Central memory CD8-positive, alpha-beta T cell (primary cell): ENCODE data around the gene GLT8D2.

Experiments used
- ATAC-seq: fragments of 150-1000 bp; cut with Tn5 transposase; replicated peaks from 2 replicates; pipeline ENCODE4 v1.10.0; 2022; ENCODE audit warnings: mild to moderate bottlenecking, moderate FRiP score, moderate number of reproducible peaks; ENCODE audit not compliant: poor library complexity, severe bottlenecking; ENCODE audit errors: extremely low read depth
- DNase-seq, 2 donors: peaks; one replicate each; pipeline ENCODE4 v3.0.0; 2021; ENCODE audit warnings: low spot score in 2 of 2
- H3K27ac Mint-ChIP-seq: one replicate; pipeline ENCODE4 v1.8.0; 2022; ENCODE audit warnings: low read depth, mild to moderate bottlenecking, moderate library complexity, mixed read lengths
- H3K27me3 Mint-ChIP-seq: one replicate; pipeline ENCODE4 v1.8.0; 2022; ENCODE audit warnings: mixed read lengths
- H3K36me3 Mint-ChIP-seq: one replicate; pipeline ENCODE4 v1.8.0; 2022; ENCODE audit warnings: mild to moderate bottlenecking, moderate library complexity, mixed read lengths; ENCODE audit not compliant: insufficient read depth
- H3K4me1 Mint-ChIP-seq: one replicate; pipeline ENCODE4 v1.8.0; 2022; ENCODE audit warnings: mixed read lengths
- H3K4me3 Mint-ChIP-seq: one replicate; pipeline ENCODE4 v1.8.0; 2022; ENCODE audit warnings: mild to moderate bottlenecking, moderate library complexity, mixed read lengths
- H3K9me3 Mint-ChIP-seq: one replicate; pipeline ENCODE4 v1.8.0; 2022; ENCODE audit warnings: mixed read lengths

GLT8D2 gene

DNA sequence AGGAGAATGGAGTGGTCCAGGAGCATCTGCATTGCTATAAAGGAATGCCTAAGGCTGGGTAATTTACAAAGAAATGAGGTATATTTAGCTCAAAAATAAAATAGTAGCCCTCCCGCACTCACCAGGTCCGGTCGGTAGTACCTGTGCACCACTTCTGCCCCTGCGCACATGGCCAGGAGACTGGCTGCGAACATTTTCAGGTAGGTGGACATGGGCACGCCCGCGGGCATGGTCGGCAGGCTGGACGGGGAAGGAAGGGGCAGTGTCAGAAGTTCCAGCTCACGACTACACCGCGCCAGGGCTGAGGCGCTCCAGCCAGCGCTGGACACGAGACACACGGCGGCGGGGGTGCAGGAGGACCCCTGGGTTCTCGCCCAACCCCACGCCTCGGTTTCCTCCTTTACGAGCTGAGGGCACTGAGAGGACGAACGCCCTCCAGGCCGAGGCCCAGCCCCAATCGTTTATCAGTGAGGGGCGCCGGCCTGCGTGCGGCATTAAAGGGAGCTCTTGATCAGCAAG lies 93.4 kb downstream of the GLT8D2 start:
- Mint-ChIP-seq H3K4me1 (peaks cover 38% of the 10 kb centered on the region), H3K36me3 (peaks cover 10% of the 10 kb centered on the region), H3K4me3 (peak overlapping the region; percentile 97), H3K9me3 (no peaks in the 10 kb centered on the region), H3K27me3 (no peaks in the 10 kb centered on the region), H3K27ac (peak overlapping the region; percentile 94)
- ATAC-seq (peak; percentile 6), DNase-seq (no peak)

DNA sequence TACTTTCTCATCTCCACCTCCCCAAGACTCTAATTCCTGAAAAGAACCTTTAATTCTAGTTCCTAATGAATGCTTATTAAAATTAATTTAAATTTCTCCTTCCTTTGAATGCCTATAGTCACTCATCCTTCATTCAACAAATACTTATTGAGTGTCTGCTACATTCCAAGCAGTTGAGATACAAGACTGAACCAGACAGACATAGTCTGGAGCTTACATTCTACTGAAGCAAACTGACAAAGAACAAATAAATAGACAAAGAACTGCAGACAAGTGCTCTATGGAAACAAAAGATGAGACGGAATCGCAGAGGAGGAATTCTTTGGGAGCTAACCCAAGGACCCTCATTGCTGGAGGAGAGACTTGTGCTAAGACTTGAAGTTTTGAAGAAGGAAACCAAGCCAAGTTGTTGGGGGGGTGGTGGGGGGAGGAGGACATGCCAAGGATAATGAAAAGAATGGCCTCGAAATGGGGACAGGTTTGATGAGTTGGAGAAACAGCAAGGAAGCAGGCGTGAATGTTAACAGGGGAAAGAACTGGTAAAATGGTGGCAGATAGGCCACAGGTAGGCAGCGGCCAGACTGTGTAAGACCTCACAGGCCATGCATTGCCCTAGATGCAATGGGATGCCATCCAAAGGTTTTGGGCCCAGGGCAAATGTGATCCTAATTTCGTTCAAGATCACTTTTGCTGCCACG lies 94.0 kb downstream of the GLT8D2 start:
- peak overlapping the region; percentile 94 for H3K27ac Mint-ChIP-seq

DNA sequence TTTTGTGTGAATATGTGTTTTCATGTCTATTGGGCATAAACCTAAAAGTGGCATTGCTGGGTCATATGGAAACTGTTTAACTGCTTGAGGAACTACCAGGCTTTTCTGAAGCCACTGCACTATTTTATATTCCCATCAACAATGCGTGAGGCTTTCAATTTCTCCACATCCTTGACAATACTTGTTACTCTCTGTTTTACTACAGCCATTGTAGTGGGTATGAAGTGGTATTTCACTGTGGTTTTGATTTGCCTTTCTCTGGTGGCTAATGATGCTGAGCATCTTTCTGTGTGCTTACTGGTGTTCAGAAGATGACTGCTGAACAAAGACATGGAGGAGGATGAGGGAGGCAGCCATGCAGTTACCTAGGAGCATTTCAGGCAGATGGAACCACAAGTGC lies 97.5 kb downstream of the GLT8D2 start:
- H3K27ac Mint-ChIP-seq: peak overlapping the region; percentile 80
- DNase-seq: no peak
- no peaks in the 10 kb centered on the region for H3K9me3 Mint-ChIP-seq
- H3K27me3 Mint-ChIP-seq: no peaks in the 10 kb centered on the region
- no peak overlapping the region for H3K4me3 Mint-ChIP-seq
- ATAC-seq: no peak
- H3K4me1 Mint-ChIP-seq: peaks cover 35% of the 10 kb centered on the region
- H3K36me3 Mint-ChIP-seq: peaks cover 35% of the 10 kb centered on the region

More for the DNA sequence above, 94.0 kb downstream of the GLT8D2 start:
- H3K4me3 Mint-ChIP-seq: peak overlapping the region; percentile 97
- H3K4me1 Mint-ChIP-seq: peaks cover 38% of the 10 kb centered on the region
- DNase-seq (no peak), ATAC-seq (no peak)
- H3K9me3 Mint-ChIP-seq: no peaks in the 10 kb centered on the region
- H3K27me3 Mint-ChIP-seq: no peaks in the 10 kb centered on the region
- peaks cover 10% of the 10 kb centered on the region for H3K36me3 Mint-ChIP-seq

DNA sequence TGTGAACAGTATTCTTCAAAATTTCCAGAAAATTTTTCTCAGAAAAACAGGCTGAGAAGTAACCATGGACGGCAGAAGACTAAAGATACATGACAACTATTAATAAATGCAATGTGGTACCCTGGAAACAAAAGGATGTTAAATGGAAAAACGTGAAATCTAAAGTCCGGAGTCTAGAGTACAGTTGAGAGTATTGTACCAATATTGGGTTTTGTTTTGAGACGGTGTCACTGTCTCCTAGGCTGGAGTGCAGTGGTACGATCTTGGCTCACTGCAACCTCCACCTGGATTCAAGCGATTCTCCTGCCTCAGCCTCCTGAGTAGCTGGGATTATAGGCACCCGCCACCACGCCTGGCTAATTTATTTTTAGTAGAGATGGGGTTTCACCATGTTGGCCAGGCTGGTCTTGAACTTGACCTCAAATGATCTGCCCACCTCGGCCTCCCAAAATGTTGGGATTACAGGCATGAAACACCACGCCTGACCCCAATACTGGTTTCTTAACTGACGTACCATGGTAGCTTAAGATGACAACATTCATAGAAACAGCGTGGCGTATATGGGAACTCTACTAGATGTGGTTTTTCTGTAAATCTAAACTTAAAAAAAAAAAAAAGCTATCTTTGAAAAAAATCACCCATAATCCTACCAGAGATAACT lies 101.1 kb downstream of the GLT8D2 start:
- Mint-ChIP-seq H3K36me3 (peaks cover 62% of the 10 kb centered on the region), H3K9me3 (no peaks in the 10 kb centered on the region), H3K4me1 (peaks cover 7% of the 10 kb centered on the region), H3K27ac (no peak overlapping the region), H3K4me3 (no peak overlapping the region), H3K27me3 (no peaks in the 10 kb centered on the region)
- ATAC-seq (no peak), DNase-seq (no peak)

DNA sequence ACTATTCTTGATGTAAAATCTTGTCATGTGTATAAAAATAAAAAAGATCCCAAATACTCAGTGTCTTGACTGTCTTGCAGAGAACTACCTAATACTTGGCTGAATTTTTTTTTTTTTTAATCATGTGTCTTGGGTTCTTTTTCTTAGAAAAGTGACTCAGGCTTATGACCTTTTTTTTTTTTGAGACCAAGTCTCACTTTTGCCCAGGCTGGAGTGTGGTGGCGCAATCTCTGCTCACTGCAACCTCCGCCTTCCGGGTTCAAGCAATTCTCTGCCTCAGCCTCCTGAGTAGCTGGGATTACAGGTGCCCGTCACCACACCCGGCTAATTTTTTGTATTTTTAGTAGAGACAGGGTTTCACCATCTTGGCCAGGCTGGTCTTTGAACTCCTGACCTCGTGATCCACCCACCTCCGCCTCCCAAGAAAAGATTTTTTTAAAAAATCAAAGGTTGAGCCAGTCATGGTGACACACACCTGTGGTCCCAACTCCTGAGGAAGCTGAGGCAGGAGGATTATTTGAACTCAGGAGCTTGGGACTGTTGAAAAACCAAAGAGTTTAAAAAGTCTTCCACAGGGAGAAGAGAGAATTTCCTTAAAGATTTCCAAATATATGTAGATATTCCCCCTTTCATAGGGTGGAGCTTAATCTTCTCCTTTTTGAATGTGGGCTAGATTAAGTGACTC lies 102.0 kb downstream of the GLT8D2 start:
- DNase-seq (no peak), ATAC-seq (no peak)
- H3K27me3 Mint-ChIP-seq: no peaks in the 10 kb centered on the region
- no peaks in the 10 kb centered on the region for H3K9me3 Mint-ChIP-seq
- H3K4me3 Mint-ChIP-seq: no peak overlapping the region
- peaks cover 8% of the 10 kb centered on the region for H3K4me1 Mint-ChIP-seq
- no peak overlapping the region for H3K27ac Mint-ChIP-seq
- H3K36me3 Mint-ChIP-seq: peaks cover 69% of the 10 kb centered on the region

DNA sequence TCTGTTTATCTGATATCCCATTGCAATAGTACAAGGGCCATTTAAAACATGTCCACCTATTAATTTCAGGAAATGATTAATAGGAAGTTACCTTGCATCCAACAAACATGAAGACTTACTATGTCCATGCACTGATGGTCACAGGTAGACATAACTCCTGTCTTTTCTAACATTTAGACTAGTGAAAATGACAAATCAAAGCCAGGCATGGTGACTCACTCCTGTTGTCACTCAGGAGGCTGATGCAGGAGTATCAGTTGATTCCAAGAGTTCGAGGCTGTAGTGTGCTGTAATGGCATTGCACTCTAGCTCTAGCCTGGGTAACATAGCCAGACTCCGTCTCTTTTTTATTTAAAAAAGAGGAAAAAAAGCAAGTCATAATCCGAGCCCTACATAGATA lies 105.0 kb downstream of the GLT8D2 start:
- DNase-seq (no peak), ATAC-seq (no peak)
- H3K4me1 Mint-ChIP-seq: peaks cover 22% of the 10 kb centered on the region
- H3K4me3 Mint-ChIP-seq: no peak overlapping the region
- H3K27me3 Mint-ChIP-seq: no peaks in the 10 kb centered on the region
- no peaks in the 10 kb centered on the region for H3K9me3 Mint-ChIP-seq
- H3K36me3 Mint-ChIP-seq: peaks cover 89% of the 10 kb centered on the region
- H3K27ac Mint-ChIP-seq: no peak overlapping the region
